ENCODE results near the gene TMEM54.

TMEM54 gene

GRCh38 chr1:32897082-32898049 lies 3.8 kb downstream of the TMEM54 start:
- no peak for DNase-seq (ENCODE audit: low spot score)
- H2BK12ac ChIP-seq (ENCODE audit: low read length) = no peak overlapping the region

GRCh38 chr1:32896451-32896850 lies 4.7 kb downstream of the TMEM54 start:
- Histone ChIP-seq H3K9ac (ENCODE audit: low read depth, low read length, poor library complexity) (no peak overlapping the region), H3K9me3 (replicated peaks in 1 of 2; ENCODE audit: control insufficient read depth in 2 of 2, insufficient read depth in 1 of 2, low read depth in 1 of 2, low read length in 2 of 2) (peaks cover 0 to 5% of the 10 kb centered on the region in 2 donors), H2BK15ac (ENCODE audit: low read length) (peak overlapping the region; percentile 39), H3K4ac (ENCODE audit: low read length) (no peak overlapping the region), H3K79me1 (ENCODE audit: low read depth, low read length) (peaks cover 5% of the 10 kb centered on the region), H3K36me3 (replicated peaks in 1 of 2; ENCODE audit: control insufficient read depth in 2 of 2, insufficient read depth in 2 of 2, low read length in 2 of 2) (no peaks in the 10 kb centered on the region), H3K4me2 (ENCODE audit: insufficient read depth, low read length, poor library complexity, severe bottlenecking) (no peak overlapping the region), H3K27ac (replicated peaks; ENCODE audit: low read length) (no peak overlapping the region), H3K14ac (ENCODE audit: low read length) (no peak overlapping the region), H4K91ac (ENCODE audit: low read depth, low read length, poor library complexity) (no peak overlapping the region), H3K4me3 (ENCODE audit: low read length in 2 of 2) (no peak overlapping the region), H3K23ac (ENCODE audit: low read depth, low read length, poor library complexity) (peak overlapping the region; percentile 58), H3K4me1 (ENCODE audit: control insufficient read depth in 2 of 2, insufficient read depth in 1 of 2, low read depth in 1 of 2, low read length in 2 of 2) (peaks cover 11 to 17% of the 10 kb centered on the region in 2 donors), H3K27me3 (ENCODE audit: control insufficient read depth in 3 of 3, insufficient read depth in 3 of 3, low read depth in 1 of 3, low read length in 3 of 3) (peaks cover 10 to 80% (median 28%) of the 10 kb centered on the region in 3 experiments), H2BK5ac (ENCODE audit: low read length) (no peak overlapping the region), H3K18ac (ENCODE audit: low read length) (peak overlapping the region; percentile 45), H2BK120ac (ENCODE audit: low read depth, low read length) (no peak overlapping the region), H2AFZ (ENCODE audit: low read length) (no peak overlapping the region), H2BK12ac (ENCODE audit: low read length) (no peak overlapping the region), H2AK5ac (ENCODE audit: low read depth, low read length) (peak overlapping the region; percentile 58), H4K8ac (ENCODE audit: low read depth, low read length) (no peak overlapping the region)
- no peak for DNase-seq (ENCODE audit: low spot score)
- WGBS, 2 donors (ENCODE audit: extremely low coverage in 2 of 2, insufficient read length in 2 of 2, insufficient replicate concordance in 1 of 2) = no CpG with 5 or more reads among the region's 5 CpGs

More at GRCh38 chr1:32897082-32898049, 3.8 kb downstream of the TMEM54 start:
- peaks cover 11 to 17% of the 10 kb centered on the region in 2 donors for H3K4me1 ChIP-seq (ENCODE audit: control insufficient read depth in 2 of 2, insufficient read depth in 1 of 2, low read depth in 1 of 2, low read length in 2 of 2)
- no CpG with 5 or more reads among the region's 11 CpGs for WGBS, 2 donors (ENCODE audit: extremely low coverage in 2 of 2, insufficient read length in 2 of 2, insufficient replicate concordance in 1 of 2)
- no peak overlapping the region for H2AFZ ChIP-seq (ENCODE audit: low read length)
- H3K9me3 ChIP-seq (replicated peaks in 1 of 2; ENCODE audit: control insufficient read depth in 2 of 2, insufficient read depth in 1 of 2, low read depth in 1 of 2, low read length in 2 of 2) = peaks cover 0 to 6% of the 10 kb centered on the region in 2 donors
- H3K79me1 ChIP-seq (ENCODE audit: low read depth, low read length) = peaks cover 5% of the 10 kb centered on the region
- H3K27ac ChIP-seq (replicated peaks; ENCODE audit: low read length) = no peak overlapping the region
- H3K18ac ChIP-seq (ENCODE audit: low read length) = no peak overlapping the region
- no peak overlapping the region for H3K14ac ChIP-seq (ENCODE audit: low read length)
- H4K8ac ChIP-seq (ENCODE audit: low read depth, low read length) = no peak overlapping the region
- no peak overlapping the region for H2BK120ac ChIP-seq (ENCODE audit: low read depth, low read length)
- H3K23ac ChIP-seq (ENCODE audit: low read depth, low read length, poor library complexity) = peak overlapping the region; percentile 94
- H2BK15ac ChIP-seq (ENCODE audit: low read length) = no peak overlapping the region
- no peaks in the 10 kb centered on the region for H3K36me3 ChIP-seq (replicated peaks in 1 of 2; ENCODE audit: control insufficient read depth in 2 of 2, insufficient read depth in 2 of 2, low read length in 2 of 2)
- no peak overlapping the region for H2BK5ac ChIP-seq (ENCODE audit: low read length)
- no peak overlapping the region for H4K91ac ChIP-seq (ENCODE audit: low read depth, low read length, poor library complexity)
- H3K4me2 ChIP-seq (ENCODE audit: insufficient read depth, low read length, poor library complexity, severe bottlenecking) = no peak overlapping the region
- peaks cover 10 to 79% (median 33%) of the 10 kb centered on the region in 3 experiments for H3K27me3 ChIP-seq (ENCODE audit: control insufficient read depth in 3 of 3, insufficient read depth in 3 of 3, low read depth in 1 of 3, low read length in 3 of 3)
- H2AK5ac ChIP-seq (ENCODE audit: low read depth, low read length) = no peak overlapping the region
- no peak overlapping the region for H3K9ac ChIP-seq (ENCODE audit: low read depth, low read length, poor library complexity)
- H3K4me3 ChIP-seq (ENCODE audit: low read length in 2 of 2) = no peak overlapping the region
- H3K4ac ChIP-seq (ENCODE audit: low read length) = no peak overlapping the region

- peaks cover 8% of the 10 kb centered on the region for H3K79me1 ChIP-seq (ENCODE audit: low read depth, low read length)
- H2AK5ac ChIP-seq (ENCODE audit: low read depth, low read length) = peak overlapping the region; percentile 58
- no peak overlapping the region for H3K27ac ChIP-seq (replicated peaks; ENCODE audit: low read length)
- H2BK12ac ChIP-seq (ENCODE audit: low read length) = peak overlapping the region; percentile 95
- no CpG with 5 or more reads among the region's 26 CpGs for WGBS, 2 donors (ENCODE audit: extremely low coverage in 2 of 2, insufficient read length in 2 of 2, insufficient replicate concordance in 1 of 2)
- peaks cover 0 to 5% of the 10 kb centered on the region in 2 donors for H3K9me3 ChIP-seq (replicated peaks in 1 of 2; ENCODE audit: control insufficient read depth in 2 of 2, insufficient read depth in 1 of 2, low read depth in 1 of 2, low read length in 2 of 2)
- H3K23ac ChIP-seq (ENCODE audit: low read depth, low read length, poor library complexity) = peak overlapping the region; percentile 62
- H3K4ac ChIP-seq (ENCODE audit: low read length) = no peak overlapping the region
- no peaks in the 10 kb centered on the region for H3K36me3 ChIP-seq (replicated peaks in 1 of 2; ENCODE audit: control insufficient read depth in 2 of 2, insufficient read depth in 2 of 2, low read length in 2 of 2)
- H3K27me3 ChIP-seq (ENCODE audit: control insufficient read depth in 3 of 3, insufficient read depth in 3 of 3, low read depth in 1 of 3, low read length in 3 of 3) = peaks cover 6 to 78% (median 20%) of the 10 kb centered on the region in 3 experiments
- no peak overlapping the region for H4K8ac ChIP-seq (ENCODE audit: low read depth, low read length)
- H3K4me3 ChIP-seq (ENCODE audit: low read length in 2 of 2) = no peak overlapping the region
- H2BK5ac ChIP-seq (ENCODE audit: low read length) = peak overlapping the region; percentile 60
- peak overlapping the region; percentile 50 for H3K14ac ChIP-seq (ENCODE audit: low read length)
- H2AFZ ChIP-seq (ENCODE audit: low read length) = no peak overlapping the region
- no peak overlapping the region for H3K4me2 ChIP-seq (ENCODE audit: insufficient read depth, low read length, poor library complexity, severe bottlenecking)
- H2BK120ac ChIP-seq (ENCODE audit: low read depth, low read length) = peak overlapping the region; percentile 72
- DNase-seq (ENCODE audit: low spot score) = no peak
- H3K18ac ChIP-seq (ENCODE audit: low read length) = peak overlapping the region; percentile 89
- no peak overlapping the region for H4K91ac ChIP-seq (ENCODE audit: low read depth, low read length, poor library complexity)
- H3K4me1 ChIP-seq (ENCODE audit: control insufficient read depth in 2 of 2, insufficient read depth in 1 of 2, low read depth in 1 of 2, low read length in 2 of 2) = peaks cover 11 to 15% of the 10 kb centered on the region in 2 donors
- peak overlapping the region; percentile 72 for H3K9ac ChIP-seq (ENCODE audit: low read depth, low read length, poor library complexity)
- peak overlapping the region; percentile 89 for H2BK15ac ChIP-seq (ENCODE audit: low read length)
These were observed 5.6 kb downstream of the TMEM54 start for GRCh38 chr1:32895325-32896215.
